Peyer's patch (tissue), 4 donors: ENCODE measurements around the gene NPRL2.

Experiments used
- POLR2A ChIP-seq, 2 donors: fragments of 450-650 bp; IDR thresholded peaks; one replicate each; pipeline ENCODE4 v1.5.1; 2017; ENCODE audit warnings: antibody characterized with exemption in 2 of 2, mild to moderate bottlenecking in 2 of 2, moderate library complexity in 2 of 2
- TF ChIP-seq, protein P1 (sequence below), 6 experiments: fragments of 450-650 bp in 4 of 6; fragments of 200-600 bp in 2 of 6; sonication (generic) in 1 of 6; IDR thresholded peaks; one replicate each; pipeline ENCODE4 v1.5.1; 2017 to 2019; ENCODE audit warnings: antibody characterized with exemption in 6 of 6, mild to moderate bottlenecking in 3 of 6, moderate library complexity in 1 of 6

DNA sequence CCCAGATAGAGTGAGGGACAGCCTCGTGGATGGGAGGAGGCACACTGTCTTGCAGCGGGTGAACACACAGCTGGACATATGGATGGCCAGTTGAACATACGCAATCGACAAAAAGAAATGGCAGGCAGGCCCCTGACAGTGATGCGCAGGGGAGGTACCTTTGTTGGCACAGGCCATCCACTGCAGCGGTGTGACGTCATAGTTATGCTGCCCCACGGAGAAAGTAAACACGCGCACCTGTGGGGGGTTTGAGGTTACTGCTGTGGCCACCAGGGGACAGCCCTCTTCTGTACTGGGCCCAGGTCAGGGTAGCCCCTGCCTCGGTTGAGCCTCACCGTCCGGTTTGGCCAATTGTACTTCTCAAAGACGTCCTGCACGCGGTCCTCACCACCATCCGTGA lies 28.2 kb upstream of the NPRL2 start:
- TF ChIP-seq, protein P1, sequence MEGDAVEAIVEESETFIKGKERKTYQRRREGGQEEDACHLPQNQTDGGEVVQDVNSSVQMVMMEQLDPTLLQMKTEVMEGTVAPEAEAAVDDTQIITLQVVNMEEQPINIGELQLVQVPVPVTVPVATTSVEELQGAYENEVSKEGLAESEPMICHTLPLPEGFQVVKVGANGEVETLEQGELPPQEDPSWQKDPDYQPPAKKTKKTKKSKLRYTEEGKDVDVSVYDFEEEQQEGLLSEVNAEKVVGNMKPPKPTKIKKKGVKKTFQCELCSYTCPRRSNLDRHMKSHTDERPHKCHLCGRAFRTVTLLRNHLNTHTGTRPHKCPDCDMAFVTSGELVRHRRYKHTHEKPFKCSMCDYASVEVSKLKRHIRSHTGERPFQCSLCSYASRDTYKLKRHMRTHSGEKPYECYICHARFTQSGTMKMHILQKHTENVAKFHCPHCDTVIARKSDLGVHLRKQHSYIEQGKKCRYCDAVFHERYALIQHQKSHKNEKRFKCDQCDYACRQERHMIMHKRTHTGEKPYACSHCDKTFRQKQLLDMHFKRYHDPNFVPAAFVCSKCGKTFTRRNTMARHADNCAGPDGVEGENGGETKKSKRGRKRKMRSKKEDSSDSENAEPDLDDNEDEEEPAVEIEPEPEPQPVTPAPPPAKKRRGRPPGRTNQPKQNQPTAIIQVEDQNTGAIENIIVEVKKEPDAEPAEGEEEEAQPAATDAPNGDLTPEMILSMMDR (IDR thresholded peaks at IDR 0.05): no peak
- TF ChIP-seq POLR2A (IDR thresholded peaks at IDR 0.05): no peak
